Endometrium (tissue), 2 donors: Measurements from ENCODE around the gene TRIO.

Source experiments
- FAIRE-seq: peaks from 2 replicates; lab custom pipeline; 2012; peaks lifted over from hg19 to GRCh38; lab: Jason Lieb, UNC
- donor health status: control.
- donor health status: control.

TRIO gene

DNA sequence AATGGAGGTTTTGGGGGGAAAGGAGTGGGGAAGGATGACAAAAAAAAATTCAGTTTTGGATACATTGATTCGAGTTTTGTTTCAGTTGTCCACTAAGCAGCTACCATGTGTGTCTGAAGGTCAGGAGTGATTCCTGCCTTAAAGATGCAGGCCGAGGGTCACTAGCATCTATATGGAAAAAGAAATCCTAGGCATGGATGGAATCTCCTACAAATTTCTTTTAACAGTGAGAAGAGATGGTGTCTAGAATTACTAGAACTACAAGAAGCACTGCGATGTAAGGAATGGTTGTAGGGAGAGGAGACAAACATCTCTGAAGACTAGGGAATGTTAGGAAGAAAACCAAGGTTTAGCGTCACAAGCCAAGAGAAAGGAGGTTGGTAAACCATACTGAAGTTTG, 19.6 kb upstream of the TRIO start:
- no peak for FAIRE-seq

- FAIRE-seq = no peak
These were observed 19.1 kb upstream of the TRIO start for GRCh38 chr5:14123974-14124482.

- FAIRE-seq = no peak
These were observed 17.9 kb upstream of the TRIO start for GRCh38 chr5:14125262-14125661.

GRCh38 chr5:14127587-14127986, 15.6 kb upstream of the TRIO start:
- FAIRE-seq = no peak

DNA sequence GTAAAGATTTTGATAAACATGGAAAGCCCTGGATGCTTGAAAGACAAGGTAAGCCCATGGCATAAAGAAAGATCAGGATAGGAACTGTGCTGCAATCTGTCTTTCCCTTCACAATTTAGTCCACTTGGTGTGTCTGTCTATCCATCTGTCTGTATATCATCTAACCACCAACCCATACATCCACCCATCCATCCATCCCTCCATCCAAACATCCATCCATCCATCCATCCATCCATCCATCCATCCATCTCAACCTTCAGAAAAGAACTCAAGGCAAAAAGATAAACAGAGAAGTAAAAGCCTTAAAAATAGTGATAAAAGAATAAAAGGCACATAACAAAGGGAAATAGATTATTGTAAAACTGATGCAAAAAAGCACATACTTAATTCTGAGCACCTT, 15.1 kb upstream of the TRIO start:
- FAIRE-seq = no peak

GRCh38 chr5:14129123-14129522, 14.0 kb upstream of the TRIO start:
- FAIRE-seq = no peak

- FAIRE-seq = no peak
These were observed 11.2 kb upstream of the TRIO start for GRCh38 chr5:14131855-14132503.

DNA sequence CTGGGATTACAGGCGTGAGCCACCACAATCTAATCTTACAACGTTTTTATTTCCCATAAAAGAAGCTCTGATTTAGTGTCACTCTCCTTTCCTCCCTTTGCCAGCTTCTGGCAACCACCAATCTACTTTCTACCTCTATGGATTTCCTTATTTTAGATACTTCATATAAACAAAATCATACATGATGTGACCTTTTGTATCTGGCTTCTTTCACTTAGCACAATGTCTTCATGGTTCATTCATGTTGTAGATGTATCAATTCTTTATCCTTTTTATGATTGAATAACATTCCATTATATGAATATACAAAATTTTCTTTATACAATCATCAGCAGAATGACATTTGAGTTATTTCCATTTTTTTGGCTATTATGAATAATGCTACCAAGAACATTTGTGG, 9.7 kb upstream of the TRIO start:
- FAIRE-seq = no peak

GRCh38 chr5:14134083-14134482, 9.1 kb upstream of the TRIO start:
- no peak for FAIRE-seq

DNA sequence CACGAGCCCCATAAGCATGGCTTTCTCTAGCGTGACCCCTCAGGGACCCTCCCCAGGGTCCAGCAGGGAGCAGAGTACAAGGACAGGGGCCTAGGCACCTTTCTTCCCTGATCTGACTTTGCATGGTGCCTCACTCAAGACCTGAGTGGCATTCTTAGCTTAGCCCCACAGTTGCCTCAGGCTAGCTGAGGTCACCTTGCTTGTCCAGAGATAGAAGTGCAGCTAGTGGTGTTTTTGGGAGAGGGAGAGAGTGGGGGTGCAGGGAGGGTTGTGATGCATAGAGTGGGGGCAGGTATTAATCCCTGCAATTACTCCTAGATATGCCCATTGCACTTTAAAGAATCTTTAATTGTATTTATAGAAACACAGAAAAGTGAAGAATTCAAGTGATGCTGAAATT, 8.4 kb upstream of the TRIO start:
- no peak for FAIRE-seq

- FAIRE-seq = no peak
These were observed 7.5 kb upstream of the TRIO start for GRCh38 chr5:14135621-14136020.

- FAIRE-seq = no peak
These were observed 6.9 kb upstream of the TRIO start for GRCh38 chr5:14136228-14136627.

DNA sequence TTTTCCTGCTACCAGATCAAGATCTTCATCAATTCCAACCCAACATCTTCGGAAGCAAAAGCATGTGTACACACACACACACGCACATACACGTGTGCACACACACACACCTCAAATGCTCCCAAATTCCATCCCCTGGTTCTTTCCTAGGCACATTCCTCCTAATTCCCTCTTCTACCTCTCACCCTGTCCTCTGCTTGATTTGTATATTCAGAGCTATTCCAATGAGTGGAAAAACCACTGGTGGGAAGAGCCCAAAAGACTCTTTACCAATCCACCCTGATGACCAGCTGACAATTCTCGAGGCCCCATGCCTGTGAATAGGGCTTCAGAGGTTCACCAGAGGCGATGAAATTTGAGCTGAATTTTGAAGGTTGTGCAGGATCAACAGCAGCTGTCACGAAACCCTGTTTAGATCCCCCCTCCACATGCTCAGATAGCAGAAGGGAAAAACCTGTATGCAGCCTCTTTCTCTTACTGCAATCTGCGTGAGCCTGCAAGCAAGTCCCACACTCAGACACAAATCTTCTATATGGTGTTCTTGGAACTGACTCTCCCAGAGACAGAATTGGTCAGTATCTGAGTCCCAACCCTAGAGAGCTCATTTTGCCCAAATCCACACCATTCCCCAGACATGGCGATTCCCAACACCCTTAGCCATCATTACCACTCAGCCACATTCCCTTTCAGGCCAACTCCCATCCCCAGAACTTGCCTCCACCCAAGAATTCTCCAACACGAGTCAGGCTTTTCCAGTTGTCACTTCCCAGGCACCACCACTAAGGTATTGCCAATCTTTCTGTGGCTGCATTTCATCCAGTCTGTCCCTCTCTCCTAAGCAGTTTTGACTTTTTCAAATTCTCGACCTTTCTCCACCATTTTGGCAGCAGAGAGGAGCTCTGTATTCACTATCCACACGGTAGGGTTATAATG, 4.3 kb upstream of the TRIO start:
- no peak for FAIRE-seq

- peak; percentile 37 for FAIRE-seq
These were observed 1.4 kb upstream of the TRIO start for GRCh38 chr5:14141764-14142163.

DNA sequence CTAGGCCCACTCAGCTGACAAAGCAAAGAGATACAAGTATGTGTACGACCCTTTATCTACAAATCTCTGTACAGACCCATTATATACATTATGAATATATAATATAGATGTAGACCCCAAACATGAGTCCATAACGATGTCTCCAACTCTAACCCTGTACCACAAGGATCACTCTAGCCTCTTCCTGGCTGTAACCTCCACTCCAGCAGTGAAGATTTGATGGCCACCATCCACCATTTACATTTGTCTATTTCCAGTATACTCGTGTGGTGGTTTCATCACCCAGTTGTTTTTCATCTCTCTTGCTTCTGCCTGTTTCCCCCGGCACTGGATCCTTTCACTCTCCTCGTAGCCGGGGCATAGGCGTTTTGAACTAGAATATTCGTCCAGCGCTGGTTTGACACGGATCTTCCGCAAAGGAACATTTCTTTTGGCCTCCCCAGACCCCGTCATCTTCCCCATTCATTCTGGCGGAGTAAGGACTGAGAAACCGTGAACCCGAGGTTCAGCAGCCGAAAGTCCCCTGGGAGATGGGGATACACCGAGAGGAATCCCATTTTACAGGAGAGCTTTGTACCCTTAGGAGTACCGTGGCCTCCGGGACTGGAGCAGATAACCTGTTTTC, 828 bp upstream of the TRIO start:
- no peak for FAIRE-seq

DNA sequence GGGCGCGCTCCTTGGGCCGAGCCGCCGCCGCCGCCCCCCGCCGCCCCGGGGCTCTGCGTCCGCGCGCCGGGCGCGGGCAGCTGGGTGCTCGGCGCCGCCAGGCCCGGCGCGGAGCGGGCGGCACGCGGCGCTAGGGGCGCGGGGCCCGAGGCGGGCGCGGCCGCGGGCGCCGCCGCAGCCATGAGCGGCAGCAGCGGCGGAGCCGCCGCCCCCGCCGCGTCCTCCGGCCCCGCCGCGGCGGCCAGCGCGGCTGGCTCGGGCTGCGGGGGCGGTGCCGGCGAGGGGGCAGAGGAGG, 351 bp downstream of the TRIO start:
- FAIRE-seq = no peak

DNA sequence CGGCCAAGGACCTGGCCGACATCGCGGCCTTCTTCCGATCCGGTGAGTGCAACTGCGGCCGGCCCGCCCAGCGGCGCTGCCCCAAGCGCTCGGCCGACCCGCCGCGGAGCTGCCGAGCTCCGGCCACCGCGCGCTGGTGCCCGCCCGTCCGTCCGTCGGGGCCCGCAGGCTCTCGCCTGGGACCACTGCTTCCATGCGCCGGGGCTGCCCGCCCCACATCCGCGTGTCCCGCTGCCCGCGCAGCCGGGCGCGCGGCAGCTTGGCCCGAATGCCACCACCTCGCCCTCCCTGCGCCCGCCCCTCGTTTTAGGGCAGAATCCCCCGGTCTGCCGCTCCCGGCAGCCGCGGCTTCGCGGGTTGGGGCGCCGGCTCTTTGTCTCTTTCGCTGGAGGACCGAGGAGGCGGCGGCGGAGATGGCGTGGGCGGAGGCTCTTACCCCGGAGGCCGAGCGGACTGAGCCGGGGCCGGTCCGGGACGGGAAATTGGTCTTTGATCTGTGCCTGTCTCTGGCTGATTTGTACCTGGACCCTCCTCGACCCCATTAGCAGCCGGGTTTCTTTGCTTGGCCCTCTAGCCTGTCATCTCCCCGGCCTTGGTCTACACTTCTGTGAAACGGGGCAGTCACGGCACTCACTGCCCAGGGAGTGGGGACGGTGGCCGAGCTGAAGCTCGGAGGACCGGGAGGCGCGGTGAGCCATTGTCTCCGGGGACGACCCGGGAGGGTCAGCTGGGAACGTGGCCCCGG, 871 bp downstream of the TRIO start:
- no peak for FAIRE-seq

GRCh38 chr5:14144586-14145434, 1.7 kb downstream of the TRIO start:
- no peak for FAIRE-seq

DNA sequence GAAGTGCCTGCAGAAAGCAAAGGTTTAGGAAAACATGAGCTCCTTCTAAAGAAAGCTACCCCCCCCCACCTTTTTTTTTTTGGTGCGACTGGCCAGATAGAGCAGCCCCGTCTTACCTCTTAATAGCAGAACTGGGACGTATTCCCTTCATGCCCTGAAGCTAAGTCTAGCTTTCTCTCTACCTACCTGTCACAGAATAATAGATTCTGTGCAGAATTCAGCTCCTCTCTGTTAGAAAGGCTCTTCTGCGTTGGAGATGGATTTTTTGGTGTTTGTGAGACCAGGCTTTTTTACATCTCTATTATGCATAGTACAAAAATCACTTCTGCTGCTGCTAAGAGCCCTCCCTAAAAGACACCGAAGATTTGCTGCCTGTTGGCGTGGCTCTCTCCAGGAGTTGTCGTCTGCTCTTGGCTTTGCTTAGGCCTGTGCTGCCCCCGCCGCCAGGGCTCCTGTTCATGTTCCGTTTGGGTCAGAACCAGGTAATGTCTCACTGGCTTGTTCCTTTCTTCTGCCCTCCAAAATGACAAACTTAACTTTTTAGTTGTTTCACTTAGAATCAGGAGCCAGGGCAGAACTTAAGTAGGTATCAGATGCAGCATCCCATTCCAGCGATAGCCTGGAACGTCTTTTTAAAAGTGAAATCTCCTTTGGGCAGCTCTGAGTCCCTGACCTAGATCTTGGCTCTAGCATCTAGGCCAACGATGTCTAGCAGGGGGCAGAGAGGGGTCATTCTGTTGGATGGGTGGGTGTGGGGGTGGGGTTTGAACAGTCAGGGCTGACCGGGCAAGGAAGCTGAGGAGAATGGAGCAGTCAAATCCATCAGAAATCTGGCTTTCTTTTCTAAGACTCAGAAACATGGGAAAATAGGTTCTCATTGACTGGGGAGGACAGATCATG, 2.5 kb downstream of the TRIO start:
- FAIRE-seq = no peak

GRCh38 chr5:14146725-14147124, 3.6 kb downstream of the TRIO start:
- FAIRE-seq = no peak
